CD4-positive, alpha-beta T cell treated with Interleukin-15 for 1 hour (primary cell): ENCODE data around the gene KRTAP22-2.

Experiments
- DNase-seq: peaks from one replicate; pipeline ENCODE4 v3.0.0-alpha.2; 2020

Gene KRTAP22-2

DNA sequence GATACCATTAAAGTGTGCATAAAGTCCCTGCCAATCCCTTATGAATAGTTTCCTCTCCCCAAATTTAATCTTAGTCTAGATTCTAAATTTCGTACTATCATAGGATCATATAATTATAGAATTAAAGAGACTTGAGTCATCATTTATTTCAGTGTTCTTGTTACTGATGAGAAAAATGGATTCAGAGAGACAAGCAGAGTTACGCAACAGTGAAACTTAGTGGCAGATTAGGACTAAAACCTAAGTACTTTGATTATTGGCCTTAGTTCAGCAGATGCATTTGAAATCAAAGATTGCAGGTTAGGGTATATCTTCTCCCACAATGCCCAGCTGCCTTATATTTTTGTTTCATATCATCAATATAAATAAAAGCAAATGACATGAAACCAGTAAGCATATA is 28.2 kb downstream of the KRTAP22-2 start:
- no peak for DNase-seq

DNA sequence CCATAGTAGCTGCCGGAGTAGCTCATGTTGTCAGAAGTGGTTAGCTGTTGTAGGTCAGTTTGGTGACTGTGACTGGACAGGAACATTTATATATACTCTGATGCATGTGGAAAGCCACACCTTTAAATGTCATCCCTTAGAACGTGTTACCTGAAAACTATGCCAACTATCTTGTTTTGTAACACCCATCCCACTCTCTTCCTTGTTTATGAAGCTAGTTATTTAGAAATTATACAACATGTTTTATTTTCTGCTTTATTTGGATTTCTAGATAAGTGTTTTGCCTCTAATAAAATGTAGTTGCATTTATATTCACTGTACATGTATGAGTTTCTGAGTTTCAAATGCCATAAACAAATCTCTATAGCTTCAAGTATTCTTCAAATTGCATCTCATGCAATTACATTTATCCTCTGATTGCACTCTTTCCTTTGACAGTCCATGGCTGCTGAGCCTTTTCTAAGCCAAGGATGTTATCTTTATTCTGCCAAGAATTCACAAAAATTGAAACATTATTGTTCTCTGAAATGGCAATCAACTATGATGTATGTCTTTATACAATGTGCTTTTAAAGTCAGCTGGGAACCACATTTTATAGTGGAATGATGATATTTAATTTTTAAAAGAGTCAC is 28.8 kb downstream of the KRTAP22-2 start, which contains the start of gene KRTAP19-7:
KRTAP19-7 (minus strand) TSS at position 51 of the 632 bp plus-strand sequence; CDS start at position 26, 25 bp downstream.
- no peak for DNase-seq

GRCh38 chr21:30555095-30555494 is 35.1 kb downstream of the KRTAP22-2 start:
- no peak for DNase-seq

DNA sequence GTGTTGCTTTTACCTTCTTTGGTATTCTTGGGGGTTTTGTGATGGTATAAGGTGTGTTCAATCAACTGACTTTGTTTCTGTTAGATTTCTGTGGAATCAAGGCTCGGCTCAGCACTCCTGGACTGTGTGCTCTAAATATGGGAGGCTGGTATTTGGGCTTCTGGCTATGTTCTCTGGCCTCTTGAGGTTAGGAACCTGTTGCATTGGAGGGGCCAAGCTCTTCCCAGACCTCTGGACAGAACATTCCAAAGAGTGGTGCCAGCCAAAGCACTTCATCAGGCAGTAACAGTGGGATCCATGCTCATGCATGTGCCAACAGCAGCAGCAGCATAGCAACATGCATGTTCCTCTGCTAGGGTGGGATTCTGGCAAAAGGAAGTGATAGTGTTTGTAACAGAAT is 37.4 kb downstream of the KRTAP22-2 start:
- no peak for DNase-seq

GRCh38 chr21:30541764-30542163 is 48.4 kb downstream of the KRTAP22-2 start, which contains the start of gene KRTAP19-6:
Gene KRTAP19-6 (minus strand): TSS chr21:30541864. CDS start chr21:30541833, 31 bp downstream.
- DNase-seq = no peak
